NB4 (cell line): ENCODE data around the gene HP1BP3.

ENCODE experiments used
- POLR2A ChIP-seq: IDR thresholded peaks from 2 replicates; pipeline ENCODE4 v1.6.1; 2011; ENCODE audit warnings: mild to moderate bottlenecking; ENCODE audit not compliant: insufficient read length; ENCODE audit errors: extremely low read depth
- TF ChIP-seq, protein P1 (sequence below): IDR thresholded peaks from one replicate; pipeline ENCODE4 v1.5.1; 2012; ENCODE audit warnings: low read depth, low read length

- TF ChIP-seq, protein P1, sequence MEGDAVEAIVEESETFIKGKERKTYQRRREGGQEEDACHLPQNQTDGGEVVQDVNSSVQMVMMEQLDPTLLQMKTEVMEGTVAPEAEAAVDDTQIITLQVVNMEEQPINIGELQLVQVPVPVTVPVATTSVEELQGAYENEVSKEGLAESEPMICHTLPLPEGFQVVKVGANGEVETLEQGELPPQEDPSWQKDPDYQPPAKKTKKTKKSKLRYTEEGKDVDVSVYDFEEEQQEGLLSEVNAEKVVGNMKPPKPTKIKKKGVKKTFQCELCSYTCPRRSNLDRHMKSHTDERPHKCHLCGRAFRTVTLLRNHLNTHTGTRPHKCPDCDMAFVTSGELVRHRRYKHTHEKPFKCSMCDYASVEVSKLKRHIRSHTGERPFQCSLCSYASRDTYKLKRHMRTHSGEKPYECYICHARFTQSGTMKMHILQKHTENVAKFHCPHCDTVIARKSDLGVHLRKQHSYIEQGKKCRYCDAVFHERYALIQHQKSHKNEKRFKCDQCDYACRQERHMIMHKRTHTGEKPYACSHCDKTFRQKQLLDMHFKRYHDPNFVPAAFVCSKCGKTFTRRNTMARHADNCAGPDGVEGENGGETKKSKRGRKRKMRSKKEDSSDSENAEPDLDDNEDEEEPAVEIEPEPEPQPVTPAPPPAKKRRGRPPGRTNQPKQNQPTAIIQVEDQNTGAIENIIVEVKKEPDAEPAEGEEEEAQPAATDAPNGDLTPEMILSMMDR = no peak
- TF ChIP-seq POLR2A = no peak
Observed at GRCh38 chr1:20725189-20726117, 61.7 kb downstream of the HP1BP3 start.
